Measurements from ENCODE around the gene TTC6. TPM values are rescaled to one million over a fixed set of nuclear protein-coding genes. Genes with fewer than 3 reads are reported as not detected.

Gene TTC6
- total RNA-seq, 2 donors from 2014 or later = 8.1 to 11.0 TPM

DNA sequence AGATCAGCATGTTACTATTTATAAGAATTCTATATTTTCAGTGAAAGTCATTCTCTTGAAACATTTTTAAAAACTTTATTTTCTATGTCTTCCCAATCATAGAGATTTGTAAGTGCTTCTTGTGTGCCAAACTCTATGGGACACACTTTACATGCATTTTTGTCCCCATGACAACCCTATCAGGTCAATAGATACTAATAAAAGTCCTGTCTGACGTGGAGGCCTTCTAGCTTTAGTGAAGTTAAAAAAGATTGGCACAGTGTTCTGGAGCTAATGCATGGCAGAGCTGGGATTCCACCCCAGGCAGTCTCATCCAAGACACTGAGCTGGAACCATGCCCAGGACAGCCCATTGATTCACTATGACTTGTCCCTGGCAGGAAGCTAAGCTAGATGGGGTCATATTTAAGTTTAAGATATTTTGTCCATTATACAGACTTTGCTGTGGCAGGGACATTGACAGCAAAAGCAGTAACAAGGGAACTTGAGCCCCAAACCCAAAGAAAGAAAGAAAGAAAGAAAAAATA, 28.1 kb downstream of the TTC6 start:
- H3K36me3 Mint-ChIP-seq (ENCODE audit: low read depth) = peaks cover 15% of the 10 kb centered on the region
- H3K27ac ChIP-seq (ENCODE audit: low read depth, low read length) = no peak overlapping the region
- no peak overlapping the region for H3K9ac ChIP-seq (ENCODE audit: extremely low read depth, low read length, poor library complexity, severe bottlenecking)
- H3K4me1 Mint-ChIP-seq = no peaks in the 10 kb centered on the region
- peaks cover 45% of the 10 kb centered on the region for H3K27me3 ChIP-seq (ENCODE audit: control insufficient read depth, insufficient read depth, low read length, poor library complexity, severe bottlenecking)
- H3K36me3 ChIP-seq (ENCODE audit: control insufficient read depth, insufficient read depth, low read length) = no peaks in the 10 kb centered on the region
- H3K27ac Mint-ChIP-seq = no peak overlapping the region
- no peaks in the 10 kb centered on the region for H3K9me3 ChIP-seq (ENCODE audit: control insufficient read depth, low read length)
- H3K4me1 ChIP-seq (ENCODE audit: control insufficient read depth, insufficient read depth, low read length) = no peaks in the 10 kb centered on the region
- no peak overlapping the region for H3K4me3 Mint-ChIP-seq
- peaks cover 77% of the 10 kb centered on the region for H3K27me3 Mint-ChIP-seq (ENCODE audit: insufficient read depth)
- H3K9me3 Mint-ChIP-seq = peaks cover 3% of the 10 kb centered on the region
- DNase-seq = no peak
- 95% methylated on average over 1 of the region's 1 CpG; no CpG with 5 or more reads in 1 of the 2 experiments for WGBS, 2 experiments (ENCODE audit: insufficient coverage in 1 of 2, insufficient read length in 1 of 2)
- H3K4me3 ChIP-seq (ENCODE audit: low read length) = no peak overlapping the region
- TF ChIP-seq, protein P1, sequence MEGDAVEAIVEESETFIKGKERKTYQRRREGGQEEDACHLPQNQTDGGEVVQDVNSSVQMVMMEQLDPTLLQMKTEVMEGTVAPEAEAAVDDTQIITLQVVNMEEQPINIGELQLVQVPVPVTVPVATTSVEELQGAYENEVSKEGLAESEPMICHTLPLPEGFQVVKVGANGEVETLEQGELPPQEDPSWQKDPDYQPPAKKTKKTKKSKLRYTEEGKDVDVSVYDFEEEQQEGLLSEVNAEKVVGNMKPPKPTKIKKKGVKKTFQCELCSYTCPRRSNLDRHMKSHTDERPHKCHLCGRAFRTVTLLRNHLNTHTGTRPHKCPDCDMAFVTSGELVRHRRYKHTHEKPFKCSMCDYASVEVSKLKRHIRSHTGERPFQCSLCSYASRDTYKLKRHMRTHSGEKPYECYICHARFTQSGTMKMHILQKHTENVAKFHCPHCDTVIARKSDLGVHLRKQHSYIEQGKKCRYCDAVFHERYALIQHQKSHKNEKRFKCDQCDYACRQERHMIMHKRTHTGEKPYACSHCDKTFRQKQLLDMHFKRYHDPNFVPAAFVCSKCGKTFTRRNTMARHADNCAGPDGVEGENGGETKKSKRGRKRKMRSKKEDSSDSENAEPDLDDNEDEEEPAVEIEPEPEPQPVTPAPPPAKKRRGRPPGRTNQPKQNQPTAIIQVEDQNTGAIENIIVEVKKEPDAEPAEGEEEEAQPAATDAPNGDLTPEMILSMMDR (conservative IDR thresholded peaks at IDR 0.05) = no peak

DNA sequence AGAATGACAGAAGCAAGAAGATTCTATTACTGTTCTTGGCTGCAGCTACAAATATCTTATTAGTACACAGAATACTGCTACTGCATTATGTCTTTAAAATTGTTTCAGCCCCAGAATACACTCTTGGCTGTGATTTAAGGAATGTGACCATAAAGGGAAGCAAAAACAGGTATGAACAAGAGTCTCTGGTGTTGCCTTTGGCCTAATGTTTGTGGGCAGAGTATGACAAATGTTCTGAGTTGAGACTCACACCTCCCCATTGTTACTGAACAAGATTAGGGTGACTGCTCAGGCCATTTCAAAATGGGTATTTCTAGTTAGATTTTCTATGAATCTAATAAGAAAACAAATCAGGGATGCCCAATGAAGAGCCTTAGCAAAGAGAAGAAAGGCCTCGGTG, 28.5 kb downstream of the TTC6 start:
- no peak overlapping the region for H3K4me3 Mint-ChIP-seq
- no peak overlapping the region for H3K27ac Mint-ChIP-seq
- Histone ChIP-seq H3K9me3 (ENCODE audit: control insufficient read depth, low read length) (no peaks in the 10 kb centered on the region), H3K4me3 (ENCODE audit: low read length) (no peak overlapping the region), H3K9ac (ENCODE audit: extremely low read depth, low read length, poor library complexity, severe bottlenecking) (no peak overlapping the region), H3K27ac (ENCODE audit: low read depth, low read length) (no peak overlapping the region), H3K36me3 (ENCODE audit: control insufficient read depth, insufficient read depth, low read length) (no peaks in the 10 kb centered on the region), H3K4me1 (ENCODE audit: control insufficient read depth, insufficient read depth, low read length) (no peaks in the 10 kb centered on the region), H3K27me3 (ENCODE audit: control insufficient read depth, insufficient read depth, low read length, poor library complexity, severe bottlenecking) (peaks cover 45% of the 10 kb centered on the region)
- no peaks in the 10 kb centered on the region for H3K4me1 Mint-ChIP-seq
- no peak for DNase-seq
- TF ChIP-seq, protein P1 (conservative IDR thresholded peaks at IDR 0.05) = no peak
- peaks cover 77% of the 10 kb centered on the region for H3K27me3 Mint-ChIP-seq (ENCODE audit: insufficient read depth)
- 91 to 94% methylated on average over 1 of the region's 1 CpG for WGBS, 2 experiments (ENCODE audit: insufficient coverage in 1 of 2, insufficient read length in 1 of 2)
- H3K36me3 Mint-ChIP-seq (ENCODE audit: low read depth) = peaks cover 15% of the 10 kb centered on the region
- peaks cover 5% of the 10 kb centered on the region for H3K9me3 Mint-ChIP-seq

DNA sequence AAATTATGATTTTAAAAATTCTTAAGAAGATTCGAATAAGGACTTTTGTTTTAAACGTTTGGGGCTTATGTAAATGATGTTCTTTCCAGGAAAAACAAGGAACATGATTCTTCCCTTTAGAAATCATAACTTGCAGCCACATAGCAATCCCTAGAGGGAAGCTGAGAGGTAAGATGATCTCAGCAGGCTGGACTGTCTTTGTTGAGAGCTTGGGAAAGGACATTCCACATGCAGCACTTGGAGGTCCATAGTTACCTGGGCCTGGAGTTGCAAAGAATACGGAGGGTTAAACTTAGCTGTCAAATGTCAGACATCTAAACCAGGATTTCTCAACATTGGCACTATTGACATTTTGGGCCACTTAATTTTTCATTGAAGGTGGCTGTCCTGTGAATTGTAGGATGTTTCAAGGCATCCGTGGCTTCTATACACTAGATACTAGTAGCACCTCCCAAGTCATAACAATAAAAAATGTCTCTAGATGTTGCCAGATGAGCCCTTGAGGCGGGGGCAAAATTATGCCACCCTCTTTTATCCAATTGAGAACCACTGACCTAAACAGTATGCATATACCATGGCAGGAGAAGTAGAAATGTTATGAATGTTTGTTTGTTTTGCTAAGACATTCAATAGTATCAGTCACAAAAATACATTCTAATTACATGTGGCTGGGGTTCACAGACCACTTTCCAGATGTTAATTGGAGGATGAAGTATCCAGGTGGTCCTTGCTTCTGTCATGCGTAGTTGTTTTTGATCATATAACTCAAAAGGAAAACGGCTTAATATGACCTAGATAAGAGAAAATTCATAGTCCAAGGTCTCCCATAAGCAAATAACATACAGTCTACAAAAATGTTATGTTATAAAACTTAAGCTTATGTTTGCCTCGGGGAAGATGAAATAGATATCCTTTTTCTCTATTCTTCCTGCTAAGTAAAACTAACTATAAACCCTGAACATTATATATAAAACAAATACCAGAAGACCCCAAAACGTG, 30.5 kb downstream of the TTC6 start:
- H3K27me3 Mint-ChIP-seq (ENCODE audit: insufficient read depth) = peaks cover 81% of the 10 kb centered on the region
- peaks cover 36% of the 10 kb centered on the region for H3K27me3 ChIP-seq (ENCODE audit: control insufficient read depth, insufficient read depth, low read length, poor library complexity, severe bottlenecking)
- no peak overlapping the region for H3K27ac Mint-ChIP-seq

More for the DNA sequence above, 30.5 kb downstream of the TTC6 start:
- Mint-ChIP-seq H3K36me3 (ENCODE audit: low read depth) (peaks cover 13% of the 10 kb centered on the region), H3K4me3 (no peak overlapping the region), H3K4me1 (no peaks in the 10 kb centered on the region), H3K9me3 (peaks cover 20% of the 10 kb centered on the region)
- no peak for DNase-seq
- 84 to 87% methylated on average over 3 to 9 of the region's 9 CpGs for WGBS, 2 experiments (ENCODE audit: insufficient coverage in 1 of 2, insufficient read length in 1 of 2)
- Histone ChIP-seq H3K9me3 (ENCODE audit: control insufficient read depth, low read length) (no peaks in the 10 kb centered on the region), H3K27ac (ENCODE audit: low read depth, low read length) (no peak overlapping the region), H3K4me3 (ENCODE audit: low read length) (no peak overlapping the region), H3K4me1 (ENCODE audit: control insufficient read depth, insufficient read depth, low read length) (no peaks in the 10 kb centered on the region), H3K9ac (ENCODE audit: extremely low read depth, low read length, poor library complexity, severe bottlenecking) (no peak overlapping the region), H3K36me3 (ENCODE audit: control insufficient read depth, insufficient read depth, low read length) (no peaks in the 10 kb centered on the region)
- TF ChIP-seq, protein P1 (conservative IDR thresholded peaks at IDR 0.05) = no peak

All from endodermal cell (in vitro differentiated cells).